B cell (primary cell): ENCODE measurements around the gene ROR2.

Experiments used
- CTCF ChIP-seq: fragments of 200-600 bp; IDR thresholded peaks from one replicate; pipeline ENCODE4 v1.8.0; 2022; ENCODE audit warnings: antibody characterized with exemption, mild to moderate bottlenecking
- EZH2 ChIP-seq: IDR thresholded peaks from 2 replicates; pipeline ENCODE4 v1.6.1; 2012; ENCODE audit warnings: borderline replicate concordance, low read depth, mild to moderate bottlenecking, moderate library complexity, low read length; ENCODE audit not compliant: insufficient read depth, poor library complexity, severe bottlenecking

- TF ChIP-seq CTCF (no peak), EZH2 (no peak)
Observed at GRCh38 chr9:91813176-91813795, 136.7 kb downstream of the ROR2 start.
